Sigmoid colon (tissue), 4 donors: ENCODE measurements around the gene TNFSF15.

Experiments used
- EP300 ChIP-seq, 4 donors: sonication (generic); formaldehyde crosslinking; IDR thresholded peaks; one replicate each; pipeline ENCODE4 v1.6.1; 2017; ENCODE audit warnings: antibody characterized with exemption in 4 of 4
- POLR2A ChIP-seq, 2 donors: fragments of 450-650 bp; IDR thresholded peaks; one replicate each; pipeline ENCODE4 v1.6.1; 2016; ENCODE audit warnings: antibody characterized with exemption in 2 of 2, mild to moderate bottlenecking in 2 of 2, moderate library complexity in 2 of 2
- POLR2AphosphoS5 ChIP-seq, 4 donors: sonication (generic); formaldehyde crosslinking; IDR thresholded peaks; one replicate each; pipeline ENCODE4 v1.6.1; 2017; ENCODE audit warnings: antibody characterized with exemption in 4 of 4
- TF ChIP-seq, protein P1 (sequence below), 4 experiments: fragments of 450-650 bp in 3 of 4; fragments of 200-600 bp in 1 of 4; IDR thresholded peaks; one replicate each; pipeline ENCODE4 v1.5.1; 2016 to 2019; ENCODE audit warnings: antibody characterized with exemption in 4 of 4, mild to moderate bottlenecking in 3 of 4, moderate library complexity in 2 of 4

DNA sequence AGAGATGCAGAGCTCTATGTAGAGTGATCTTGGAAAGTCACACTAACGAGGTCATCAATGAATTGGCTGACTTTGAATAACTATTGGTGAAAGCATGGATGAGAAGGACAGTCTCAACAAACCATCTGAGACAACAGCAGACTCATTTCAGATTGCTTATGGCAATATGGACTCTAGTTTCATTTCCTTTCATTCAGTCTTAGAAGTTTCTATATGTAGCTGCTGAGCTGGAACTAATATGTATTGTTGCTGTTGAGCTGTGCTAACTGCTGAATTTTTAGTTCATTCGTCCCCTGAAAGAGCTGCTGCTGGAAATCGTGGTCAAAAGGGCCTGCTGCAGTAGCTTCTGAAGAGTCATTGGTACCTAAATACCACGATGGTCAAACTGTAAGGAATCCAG lies 31.3 kb downstream of the TNFSF15 start:
- TF ChIP-seq, protein P1, sequence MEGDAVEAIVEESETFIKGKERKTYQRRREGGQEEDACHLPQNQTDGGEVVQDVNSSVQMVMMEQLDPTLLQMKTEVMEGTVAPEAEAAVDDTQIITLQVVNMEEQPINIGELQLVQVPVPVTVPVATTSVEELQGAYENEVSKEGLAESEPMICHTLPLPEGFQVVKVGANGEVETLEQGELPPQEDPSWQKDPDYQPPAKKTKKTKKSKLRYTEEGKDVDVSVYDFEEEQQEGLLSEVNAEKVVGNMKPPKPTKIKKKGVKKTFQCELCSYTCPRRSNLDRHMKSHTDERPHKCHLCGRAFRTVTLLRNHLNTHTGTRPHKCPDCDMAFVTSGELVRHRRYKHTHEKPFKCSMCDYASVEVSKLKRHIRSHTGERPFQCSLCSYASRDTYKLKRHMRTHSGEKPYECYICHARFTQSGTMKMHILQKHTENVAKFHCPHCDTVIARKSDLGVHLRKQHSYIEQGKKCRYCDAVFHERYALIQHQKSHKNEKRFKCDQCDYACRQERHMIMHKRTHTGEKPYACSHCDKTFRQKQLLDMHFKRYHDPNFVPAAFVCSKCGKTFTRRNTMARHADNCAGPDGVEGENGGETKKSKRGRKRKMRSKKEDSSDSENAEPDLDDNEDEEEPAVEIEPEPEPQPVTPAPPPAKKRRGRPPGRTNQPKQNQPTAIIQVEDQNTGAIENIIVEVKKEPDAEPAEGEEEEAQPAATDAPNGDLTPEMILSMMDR (IDR thresholded peaks at IDR 0.05) = no peak
- no peak for TF ChIP-seq POLR2A (IDR thresholded peaks at IDR 0.05)
- no peak for TF ChIP-seq POLR2AphosphoS5 (IDR thresholded peaks at IDR 0.05)
- no peak for TF ChIP-seq EP300 (IDR thresholded peaks at IDR 0.05)
